ENCODE results near the gene RNF212B. TPM values are rescaled to one million over a fixed set of nuclear protein-coding genes. Genes with fewer than 3 reads are reported as not detected.
"Not testable (repeated sequence)": the region's sequence is repeated elsewhere in the genome, so short reads cannot be mapped to it uniquely, and the experiment has no call there.

Gene RNF212B
- total and polyA plus RNA-seq, 5 donors from 2014 or later, result not detected

- no peaks in the 10 kb centered on the region for H3K36me3 Mint-ChIP-seq
- DNase-seq (no peak), ATAC-seq (ENCODE audit: low read depth in 2 of 2) (no peak)
- no peak overlapping the region for H3K27ac Mint-ChIP-seq
- no peak overlapping the region for H3K27ac ChIP-seq (ENCODE audit: insufficient read depth, low read length, poor library complexity, severe bottlenecking)
- H3K27me3 ChIP-seq (ENCODE audit: control insufficient read depth, insufficient read depth, low read length), result peaks cover 3% of the 10 kb centered on the region
- H3K4me3 Mint-ChIP-seq, result no peak overlapping the region
- no peaks in the 10 kb centered on the region for H3K4me1 ChIP-seq (ENCODE audit: control insufficient read depth, insufficient read depth, low read length, poor library complexity, severe bottlenecking)
- peaks cover 38% of the 10 kb centered on the region for H3K27me3 Mint-ChIP-seq
- no peaks in the 10 kb centered on the region for H3K9me3 Mint-ChIP-seq
- no peaks in the 10 kb centered on the region for H3K36me3 ChIP-seq (ENCODE audit: control insufficient read depth, insufficient read depth, low read length)
- H3K9me3 ChIP-seq (ENCODE audit: control insufficient read depth in 2 of 2, low read length in 2 of 2), result no peaks in the 10 kb centered on the region
- H3K4me3 ChIP-seq (ENCODE audit: low read depth, low read length), result no peak overlapping the region
- H3K4me1 Mint-ChIP-seq, result no peaks in the 10 kb centered on the region
These were observed 30.6 kb upstream of the RNF212B start for GRCh38 chr14:23207146-23207540.

GRCh38 chr14:23208324-23208723, 29.4 kb upstream of the RNF212B start:
- Mint-ChIP-seq H3K9me3 (no peaks in the 10 kb centered on the region), H3K27ac (no peak overlapping the region), H3K4me3 (no peak overlapping the region), H3K4me1 (no peaks in the 10 kb centered on the region), H3K27me3 (peaks cover 39% of the 10 kb centered on the region), H3K36me3 (no peaks in the 10 kb centered on the region)
- Histone ChIP-seq H3K4me3 (ENCODE audit: low read depth, low read length) (no peak overlapping the region), H3K36me3 (ENCODE audit: control insufficient read depth, insufficient read depth, low read length) (no peaks in the 10 kb centered on the region), H3K4me1 (ENCODE audit: control insufficient read depth, insufficient read depth, low read length, poor library complexity, severe bottlenecking) (no peaks in the 10 kb centered on the region), H3K27ac (ENCODE audit: insufficient read depth, low read length, poor library complexity, severe bottlenecking) (no peak overlapping the region), H3K9me3 (ENCODE audit: control insufficient read depth in 2 of 2, low read length in 2 of 2) (no peaks in the 10 kb centered on the region), H3K27me3 (ENCODE audit: control insufficient read depth, insufficient read depth, low read length) (peaks cover 3% of the 10 kb centered on the region)
- ATAC-seq (ENCODE audit: low read depth in 2 of 2) (no peak), DNase-seq (no peak)

- no peak overlapping the region for H3K27ac ChIP-seq (ENCODE audit: insufficient read depth, low read length, poor library complexity, severe bottlenecking)
- H3K36me3 ChIP-seq (ENCODE audit: control insufficient read depth, insufficient read depth, low read length), result no peaks in the 10 kb centered on the region
- no peak overlapping the region for H3K4me3 ChIP-seq (ENCODE audit: low read depth, low read length)
- no peak for DNase-seq
- H3K4me3 Mint-ChIP-seq, result no peak overlapping the region
- peak overlapping the region in 1 of 3 donors; percentile 9 for H3K27ac Mint-ChIP-seq
- no peaks in the 10 kb centered on the region for H3K9me3 ChIP-seq (ENCODE audit: control insufficient read depth in 2 of 2, low read length in 2 of 2)
- H3K36me3 Mint-ChIP-seq, result no peaks in the 10 kb centered on the region
- peaks cover 31% of the 10 kb centered on the region for H3K27me3 Mint-ChIP-seq
- no peaks in the 10 kb centered on the region for H3K4me1 Mint-ChIP-seq
- H3K4me1 ChIP-seq (ENCODE audit: control insufficient read depth, insufficient read depth, low read length, poor library complexity, severe bottlenecking), result no peaks in the 10 kb centered on the region
- peaks cover 0 to under 1% (median 0%) of the 10 kb centered on the region in 7 donors for H3K9me3 Mint-ChIP-seq
- H3K27me3 ChIP-seq (ENCODE audit: control insufficient read depth, insufficient read depth, low read length), result peaks cover 3% of the 10 kb centered on the region
- no peak for ATAC-seq (ENCODE audit: low read depth in 2 of 2)
These were observed 27.9 kb upstream of the RNF212B start for GRCh38 chr14:23209651-23210423.

GRCh38 chr14:23215421-23215820, 22.3 kb upstream of the RNF212B start:
- no peaks in the 10 kb centered on the region for H3K36me3 ChIP-seq (ENCODE audit: control insufficient read depth, insufficient read depth, low read length)
- DNase-seq, result no peak
- no peak for ATAC-seq (ENCODE audit: low read depth in 2 of 2)
- H3K9me3 Mint-ChIP-seq, result peaks cover 0 to 7% (median 0%) of the 10 kb centered on the region in 7 donors
- peaks cover 3% of the 10 kb centered on the region for H3K27me3 ChIP-seq (ENCODE audit: control insufficient read depth, insufficient read depth, low read length)
- no peaks in the 10 kb centered on the region for H3K9me3 ChIP-seq (ENCODE audit: control insufficient read depth in 2 of 2, low read length in 2 of 2)
- H3K27ac ChIP-seq (ENCODE audit: insufficient read depth, low read length, poor library complexity, severe bottlenecking), result no peak overlapping the region
- peaks cover 0 to 8% (median 2%) of the 10 kb centered on the region in 4 donors for H3K4me1 Mint-ChIP-seq
- no peak overlapping the region for H3K4me3 Mint-ChIP-seq
- H3K27me3 Mint-ChIP-seq, result peaks cover 45% of the 10 kb centered on the region
- H3K4me3 ChIP-seq (ENCODE audit: low read depth, low read length), result no peak overlapping the region
- H3K27ac Mint-ChIP-seq, result no peak overlapping the region
- H3K4me1 ChIP-seq (ENCODE audit: control insufficient read depth, insufficient read depth, low read length, poor library complexity, severe bottlenecking), result no peaks in the 10 kb centered on the region
- H3K36me3 Mint-ChIP-seq, result peaks cover 6% of the 10 kb centered on the region

GRCh38 chr14:23217032-23218020, 20.4 kb upstream of the RNF212B start:
- H3K27me3 ChIP-seq (ENCODE audit: control insufficient read depth, insufficient read depth, low read length), result peaks cover 7% of the 10 kb centered on the region
- H3K36me3 ChIP-seq (ENCODE audit: control insufficient read depth, insufficient read depth, low read length), result no peaks in the 10 kb centered on the region
- Mint-ChIP-seq H3K27me3 (peaks cover 57% of the 10 kb centered on the region), H3K36me3 (peaks cover 6% of the 10 kb centered on the region), H3K4me1 (peaks cover 0 to 8% (median 2%) of the 10 kb centered on the region in 4 donors), H3K4me3 (no peak overlapping the region), H3K27ac (no peak overlapping the region), H3K9me3 (peaks cover 0 to 7% (median 0%) of the 10 kb centered on the region in 7 donors)
- H3K4me3 ChIP-seq (ENCODE audit: low read depth, low read length), result no peak overlapping the region
- H3K4me1 ChIP-seq (ENCODE audit: control insufficient read depth, insufficient read depth, low read length, poor library complexity, severe bottlenecking), result no peaks in the 10 kb centered on the region
- no peaks in the 10 kb centered on the region for H3K9me3 ChIP-seq (ENCODE audit: control insufficient read depth in 2 of 2, low read length in 2 of 2)
- ATAC-seq (ENCODE audit: low read depth in 2 of 2) (no peak), DNase-seq (no peak)
- no peak overlapping the region for H3K27ac ChIP-seq (ENCODE audit: insufficient read depth, low read length, poor library complexity, severe bottlenecking)

- Mint-ChIP-seq H3K27me3 (peaks cover 64% of the 10 kb centered on the region), H3K4me1 (peaks cover 0 to 8% (median 2%) of the 10 kb centered on the region in 4 donors), H3K27ac (no peak overlapping the region), H3K9me3 (peaks cover 0 to 7% (median 0%) of the 10 kb centered on the region in 7 donors), H3K36me3 (peaks cover 6% of the 10 kb centered on the region), H3K4me3 (no peak overlapping the region)
- Histone ChIP-seq H3K27ac (ENCODE audit: insufficient read depth, low read length, poor library complexity, severe bottlenecking) (no peak overlapping the region), H3K4me1 (ENCODE audit: control insufficient read depth, insufficient read depth, low read length, poor library complexity, severe bottlenecking) (no peaks in the 10 kb centered on the region), H3K36me3 (ENCODE audit: control insufficient read depth, insufficient read depth, low read length) (no peaks in the 10 kb centered on the region), H3K9me3 (ENCODE audit: control insufficient read depth in 2 of 2, low read length in 2 of 2) (no peaks in the 10 kb centered on the region), H3K27me3 (ENCODE audit: control insufficient read depth, insufficient read depth, low read length) (peaks cover 7% of the 10 kb centered on the region), H3K4me3 (ENCODE audit: low read depth, low read length) (no peak overlapping the region)
- ATAC-seq (ENCODE audit: low read depth in 2 of 2), result no peak
- no peak for DNase-seq
These were observed 18.7 kb upstream of the RNF212B start for GRCh38 chr14:23219075-23219474.

- not testable (repeated sequence) for H3K27ac ChIP-seq (ENCODE audit: insufficient read depth, low read length, poor library complexity, severe bottlenecking); H3K9me3 ChIP-seq (ENCODE audit: control insufficient read depth in 2 of 2, low read length in 2 of 2); H3K36me3 ChIP-seq (ENCODE audit: control insufficient read depth, insufficient read depth, low read length); H3K4me3 Mint-ChIP-seq; H3K9me3 Mint-ChIP-seq; H3K4me1 Mint-ChIP-seq; H3K27ac Mint-ChIP-seq; H3K36me3 Mint-ChIP-seq; ATAC-seq (ENCODE audit: low read depth in 2 of 2); H3K4me1 ChIP-seq (ENCODE audit: control insufficient read depth, insufficient read depth, low read length, poor library complexity, severe bottlenecking); H3K27me3 ChIP-seq (ENCODE audit: control insufficient read depth, insufficient read depth, low read length); DNase-seq; H3K4me3 ChIP-seq (ENCODE audit: low read depth, low read length)
- peaks cover 45% of the 10 kb centered on the region for H3K27me3 Mint-ChIP-seq
These were observed 12.8 kb upstream of the RNF212B start for GRCh38 chr14:23224958-23225357.

All from CD4-positive, CD25-positive, alpha-beta regulatory T cell (primary cell).